HK-2 (cell line): Measurements from ENCODE around the gene FAM227B.
"Not testable (repeated sequence)": the region's sequence is repeated elsewhere in the genome, so short reads cannot be mapped to it uniquely, and the experiment has no call there.

Experiments used
- DNase-seq: peaks from one replicate; pipeline ENCODE4 v3.0.0-alpha.2; 2018; ENCODE audit not compliant: unreplicated experiment

FAM227B gene

DNA sequence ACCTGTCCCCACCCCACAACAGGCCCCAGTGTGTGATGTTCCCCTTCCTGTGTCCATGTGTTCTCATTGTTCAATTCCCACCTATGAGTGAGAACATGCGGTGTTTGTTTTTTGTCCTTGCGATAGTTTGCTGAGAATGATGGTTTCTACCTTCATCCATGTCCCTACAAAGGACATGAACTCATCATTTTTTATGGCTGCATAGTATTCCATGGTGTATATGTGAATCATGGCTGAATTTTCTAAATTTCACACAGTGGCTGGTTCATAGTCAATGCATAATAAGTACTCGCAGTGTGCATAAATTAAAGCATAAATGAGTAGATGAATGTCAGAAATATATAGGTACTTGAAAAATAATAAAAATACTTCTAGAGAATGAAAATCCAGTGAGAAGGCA, 8.4 kb downstream of the FAM227B start:
- not testable (repeated sequence) for DNase-seq

DNA sequence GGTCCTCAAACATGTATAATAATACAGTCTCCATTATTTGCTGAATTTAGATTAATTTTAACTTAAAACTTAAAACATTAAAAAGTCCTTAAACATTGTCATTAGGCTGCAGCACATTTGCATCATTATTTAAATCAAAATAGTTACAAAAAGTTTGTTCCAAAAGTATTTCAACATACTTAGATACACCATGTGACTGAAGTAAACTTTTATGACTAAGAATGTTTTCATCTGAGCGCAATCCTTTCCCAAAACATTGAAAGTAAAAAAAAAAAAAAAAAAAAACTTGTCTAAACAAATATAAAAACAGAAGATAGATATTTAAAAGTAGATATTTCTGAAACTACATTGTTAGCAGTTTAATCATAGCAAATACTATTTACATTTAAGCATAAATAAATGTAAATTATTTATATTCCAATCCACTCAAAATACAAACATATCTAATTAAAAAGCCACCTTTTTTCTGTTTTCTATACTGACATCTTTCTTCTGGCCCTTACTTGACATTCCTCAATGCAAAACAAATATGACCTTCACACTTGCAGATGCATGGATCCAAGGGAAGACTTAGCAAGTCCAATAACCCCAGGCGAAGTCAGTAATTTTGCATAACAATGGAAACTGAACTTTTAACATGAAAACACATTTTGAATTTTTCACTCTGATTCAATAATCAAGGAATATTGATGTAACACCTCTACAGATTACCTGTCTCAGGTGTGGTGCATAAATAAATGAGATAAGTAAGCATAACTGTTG, 10.3 kb downstream of the FAM227B start:
- no peak for DNase-seq

DNA sequence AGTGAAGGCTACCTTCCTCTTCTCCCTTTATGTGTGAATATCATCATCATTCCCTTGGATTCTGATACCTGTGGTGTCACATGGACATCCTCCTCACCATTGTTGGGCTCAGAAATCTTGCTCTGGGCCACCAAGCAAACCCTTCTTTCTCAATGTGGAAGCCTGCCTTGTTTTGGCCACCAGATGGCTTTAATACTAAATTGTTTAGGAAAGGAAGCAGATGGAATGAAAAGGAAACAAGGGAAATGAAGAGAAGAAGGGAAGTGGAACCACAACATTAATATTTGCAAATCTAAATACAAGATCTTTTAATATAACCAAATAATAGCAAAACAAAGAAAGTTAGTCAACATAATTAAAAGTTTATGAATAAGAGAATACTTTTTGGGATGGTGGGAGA, 14.0 kb downstream of the FAM227B start:
- DNase-seq = no peak

DNA sequence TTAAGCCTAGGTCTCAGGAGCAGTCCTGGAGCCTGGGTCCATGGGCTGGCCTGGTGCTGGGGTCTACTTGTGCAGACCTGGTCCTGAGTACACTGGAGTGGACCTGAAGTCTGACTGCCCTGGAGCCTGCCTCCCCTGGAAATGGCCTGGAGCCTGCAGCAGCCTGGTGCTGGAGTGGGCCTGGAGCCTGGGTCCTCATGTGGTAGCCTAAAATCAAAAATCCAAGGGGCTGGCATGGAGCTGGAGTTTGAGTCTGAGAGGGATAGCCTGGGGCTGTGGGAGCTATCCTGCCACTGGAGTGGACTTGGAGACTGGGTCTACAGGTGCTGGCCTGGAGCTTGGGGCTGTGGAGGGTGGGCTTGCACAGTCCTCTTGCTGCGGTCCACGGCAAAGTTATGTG, 15.0 kb downstream of the FAM227B start:
- no peak for DNase-seq

DNA sequence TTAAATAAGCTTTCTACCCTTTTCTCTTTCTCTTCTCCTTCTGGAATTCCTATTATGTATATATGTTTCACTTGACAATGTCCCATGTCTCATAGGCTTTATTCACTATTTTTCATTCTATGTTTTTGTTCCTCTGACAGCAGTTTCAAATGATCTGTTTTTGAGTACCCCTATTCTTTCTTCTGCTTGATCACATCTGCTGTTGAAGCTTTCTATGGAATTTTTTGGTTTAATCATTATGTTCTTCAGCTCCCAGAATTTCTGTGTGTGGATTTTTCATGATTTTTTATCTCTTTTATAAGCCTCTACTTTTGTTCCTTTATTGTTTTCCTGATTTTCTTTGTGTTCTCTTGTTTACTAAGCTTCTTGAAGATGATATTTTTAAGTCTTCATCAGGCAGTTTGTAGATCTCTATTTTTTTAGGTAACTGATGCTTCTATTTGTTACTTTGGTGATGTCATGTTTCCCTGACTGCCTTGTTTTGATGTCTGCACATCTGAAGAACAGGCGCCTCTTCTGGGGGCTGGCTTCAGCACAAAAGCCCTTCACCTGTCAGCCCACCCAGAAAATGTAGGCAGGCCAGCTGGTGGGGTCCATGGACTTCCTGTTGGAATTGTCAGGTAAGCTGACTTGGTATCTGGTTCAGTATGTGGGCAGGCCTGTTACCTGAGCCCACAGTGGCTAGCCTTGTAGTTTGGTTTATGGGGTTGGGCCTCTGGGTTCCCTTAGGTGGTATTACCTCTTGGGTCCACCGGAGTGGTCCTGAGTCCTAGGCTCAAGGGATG, 15.8 kb downstream of the FAM227B start:
- no peak for DNase-seq

DNA sequence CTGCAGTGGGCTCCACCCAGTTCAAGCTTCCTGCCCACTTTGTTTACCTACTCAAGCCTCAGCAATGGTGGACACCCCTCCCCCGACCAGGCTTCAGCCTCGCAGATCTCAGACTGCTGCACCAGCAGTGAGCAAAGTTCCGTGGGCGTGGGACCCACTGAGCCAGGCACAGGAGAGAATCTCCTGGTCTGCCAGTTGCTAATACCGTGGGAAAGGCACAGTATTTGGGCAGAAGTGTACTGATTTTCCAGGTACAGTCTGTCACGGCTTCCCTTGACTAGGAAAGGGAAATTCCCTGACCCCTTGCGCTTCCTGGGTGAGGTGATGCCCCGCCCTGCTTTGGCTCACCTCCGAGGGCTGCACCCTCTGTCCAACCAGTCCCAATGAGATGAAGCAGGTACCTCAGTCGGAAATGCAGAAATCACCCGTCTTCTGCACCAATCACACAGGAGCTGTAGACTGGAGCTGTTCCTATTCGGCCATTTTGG, 27.7 kb downstream of the FAM227B start:
- DNase-seq = not testable (repeated sequence)

DNA sequence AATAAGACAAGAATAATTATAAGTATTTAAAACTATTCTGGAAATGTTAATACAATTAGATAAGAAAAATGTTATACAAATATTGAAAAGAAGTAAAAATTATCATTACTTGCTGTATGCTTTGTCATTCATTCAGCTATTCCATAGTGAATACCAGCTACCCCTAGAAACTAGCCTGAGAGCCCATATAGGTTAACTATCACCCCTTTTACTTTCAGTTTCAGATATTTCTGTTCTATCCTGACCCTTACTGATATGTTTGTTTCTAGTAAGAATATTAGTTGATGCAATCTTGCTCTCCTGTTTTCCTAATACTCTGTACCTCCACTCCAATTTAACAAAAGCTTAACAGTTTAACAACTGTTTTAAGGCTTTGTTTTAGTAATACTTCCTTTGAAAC, 31.6 kb downstream of the FAM227B start:
- DNase-seq = no peak

DNA sequence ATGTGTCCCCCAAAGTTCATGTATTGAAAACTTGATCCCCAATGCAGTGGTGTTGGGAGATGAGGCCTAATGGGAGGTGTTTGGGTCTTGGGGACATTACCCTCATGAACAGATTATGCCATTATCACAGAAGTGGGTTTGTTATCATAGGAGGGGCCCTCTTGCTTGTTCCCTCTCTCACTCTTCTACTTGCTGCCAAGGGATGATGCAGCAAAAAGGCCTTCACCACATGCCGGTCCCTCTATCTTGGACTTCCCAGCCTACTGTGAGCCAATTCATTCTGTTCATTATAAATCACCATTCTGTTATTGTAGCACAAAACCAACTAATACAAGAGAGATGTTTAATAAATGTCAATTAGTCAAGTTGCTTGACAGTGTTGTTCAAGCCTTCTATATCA, 47.2 kb downstream of the FAM227B start:
- no peak for DNase-seq

DNA sequence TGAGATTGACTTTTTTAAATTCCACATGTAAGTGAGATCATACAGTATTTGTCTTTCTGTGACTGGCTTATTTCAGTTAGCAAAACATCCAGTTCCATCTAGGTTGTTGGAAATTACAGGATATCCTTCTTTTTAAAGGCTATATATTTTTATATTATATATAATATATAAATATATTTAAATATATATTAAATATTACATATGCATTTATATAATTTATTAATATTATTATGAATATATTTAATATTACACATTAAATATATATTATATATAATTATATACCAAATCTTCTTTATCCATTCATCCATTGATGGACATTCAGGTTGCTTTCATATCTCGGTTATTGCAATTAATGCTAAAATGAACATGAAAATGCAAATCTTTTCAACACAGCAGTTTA, 49.9 kb downstream of the FAM227B start:
- no peak for DNase-seq

DNA sequence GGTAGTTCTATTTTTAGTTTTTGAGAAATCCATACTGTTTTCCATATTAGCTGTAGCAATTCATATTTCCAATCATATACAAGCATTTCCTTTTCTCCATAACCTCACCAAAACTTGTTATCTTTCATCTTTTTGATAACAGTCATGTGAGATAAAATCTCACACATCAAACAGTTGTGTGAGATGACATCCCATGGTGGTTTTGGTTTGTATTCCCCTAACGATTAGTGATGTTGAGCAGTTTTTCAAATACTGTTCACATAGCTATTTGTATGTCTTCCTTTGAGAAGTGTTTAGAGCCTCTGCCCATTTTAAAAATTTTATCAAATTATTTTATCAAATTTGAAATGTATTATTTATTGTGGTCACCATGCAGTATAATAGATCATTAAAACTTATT, 50.4 kb downstream of the FAM227B start:
- no peak for DNase-seq

DNA sequence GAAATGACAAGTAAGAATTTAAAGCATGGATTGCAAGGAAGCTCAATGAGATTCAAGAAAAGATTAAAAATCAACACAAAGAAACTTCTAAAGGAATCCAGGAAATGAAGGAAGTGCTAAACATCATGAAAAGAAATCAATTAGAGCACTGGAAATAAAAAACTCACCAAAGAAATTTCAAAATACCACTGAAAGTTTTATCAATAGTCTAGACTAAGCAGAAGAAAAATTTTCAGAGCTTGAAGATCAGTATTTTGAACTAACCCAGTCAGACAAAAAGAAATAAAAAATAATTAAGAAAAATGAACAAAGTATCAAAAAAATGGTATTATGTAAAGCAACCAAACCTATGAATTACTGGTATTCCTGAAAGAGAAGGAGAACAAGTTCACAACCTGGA, 60.6 kb downstream of the FAM227B start:
- no peak for DNase-seq

DNA sequence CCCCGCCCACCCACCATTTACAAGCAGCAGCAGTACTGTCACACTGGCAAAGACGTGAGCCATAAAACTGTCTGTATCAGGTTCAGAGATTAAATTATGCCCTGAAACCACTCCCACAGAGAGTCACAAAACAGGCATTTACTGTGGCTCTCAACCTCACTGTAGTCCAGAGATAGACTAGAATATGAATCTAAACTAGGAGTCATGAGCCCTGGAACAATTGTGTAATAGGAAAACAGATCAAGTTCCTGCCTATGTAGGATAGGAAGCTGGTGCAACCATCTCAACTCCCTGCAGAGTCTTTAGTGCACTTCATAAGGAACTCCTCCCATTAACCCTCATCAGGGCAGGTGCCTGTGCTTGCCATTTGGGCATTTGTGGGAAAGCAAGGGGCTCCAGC, 61.7 kb downstream of the FAM227B start:
- no peak for DNase-seq

DNA sequence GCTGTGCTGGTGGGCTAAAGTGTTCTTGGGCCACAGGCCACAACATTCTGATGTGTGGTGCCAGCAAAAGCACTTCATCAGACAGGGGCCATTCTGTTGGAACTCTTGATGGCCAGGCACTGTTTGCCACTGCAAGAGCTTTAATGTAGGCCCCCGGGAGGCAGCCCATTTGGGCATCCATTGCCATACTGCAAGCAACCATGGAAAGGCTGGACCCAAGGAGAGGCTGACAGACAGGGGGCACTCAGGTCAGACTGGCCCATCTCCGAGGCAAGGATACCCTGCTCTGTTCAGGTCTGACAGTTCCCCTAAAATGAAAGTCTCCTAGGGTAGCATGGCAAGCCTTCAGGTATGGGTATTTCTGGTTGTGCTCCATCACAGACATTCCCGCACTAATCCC, 64.2 kb downstream of the FAM227B start:
- DNase-seq = no peak

DNA sequence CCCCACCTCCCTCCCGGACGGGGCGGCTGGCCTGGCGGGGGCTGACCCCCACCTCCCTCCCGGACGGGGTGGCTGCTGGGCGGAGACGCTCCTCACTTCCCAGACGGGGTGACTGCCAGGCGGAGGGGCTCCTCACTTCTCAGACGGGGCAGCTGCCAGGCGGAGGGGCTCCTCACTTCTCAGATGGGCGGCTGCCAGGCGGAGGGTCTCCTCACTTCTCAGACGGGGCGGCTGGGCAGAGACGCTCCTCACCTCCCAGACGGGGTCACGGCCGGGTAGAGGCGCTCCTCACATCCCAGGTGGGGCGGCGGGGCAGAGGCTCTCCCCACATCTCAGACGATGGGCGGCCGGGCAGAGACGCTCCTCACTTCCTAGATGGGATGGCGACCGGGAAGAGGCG, 70.3 kb downstream of the FAM227B start:
- DNase-seq = not testable (repeated sequence)

DNA sequence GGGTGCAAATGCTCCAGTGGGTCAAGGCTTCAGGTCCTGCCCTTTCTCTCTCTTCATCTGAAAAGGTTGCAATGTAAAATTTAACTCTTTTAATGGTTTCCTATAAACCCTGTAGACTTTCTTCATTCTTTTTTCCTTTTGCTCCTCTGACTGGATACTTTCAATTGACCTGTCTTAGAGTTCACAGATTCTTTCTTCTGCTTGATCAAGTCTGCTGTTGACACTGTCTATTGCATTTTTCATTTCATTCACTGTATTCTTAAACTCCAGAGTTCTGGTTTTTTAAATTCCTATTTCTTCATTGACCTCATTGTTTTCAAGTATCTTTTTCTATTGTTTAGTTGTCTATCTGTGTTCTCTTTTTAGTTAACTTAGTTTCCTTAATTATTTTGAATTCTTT, 82.1 kb downstream of the FAM227B start:
- DNase-seq = no peak

DNA sequence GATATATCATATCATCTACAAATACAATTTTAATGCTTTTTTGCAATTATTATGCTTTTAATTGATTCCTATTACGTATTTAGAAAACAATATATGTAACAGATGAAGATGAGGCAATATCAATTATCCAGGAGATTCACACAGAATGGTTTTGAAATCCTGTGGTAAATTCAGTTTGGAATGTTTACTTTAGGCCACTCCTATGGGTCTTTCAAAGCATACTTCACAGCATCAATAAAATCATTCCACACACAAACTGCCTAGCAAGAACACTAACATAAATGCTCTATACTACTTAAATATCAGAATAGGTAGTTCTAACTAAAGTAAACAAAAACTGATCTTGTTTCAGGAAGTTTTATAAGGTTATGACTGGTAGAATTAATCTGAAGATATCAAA, 90.5 kb downstream of the FAM227B start:
- no peak for DNase-seq

DNA sequence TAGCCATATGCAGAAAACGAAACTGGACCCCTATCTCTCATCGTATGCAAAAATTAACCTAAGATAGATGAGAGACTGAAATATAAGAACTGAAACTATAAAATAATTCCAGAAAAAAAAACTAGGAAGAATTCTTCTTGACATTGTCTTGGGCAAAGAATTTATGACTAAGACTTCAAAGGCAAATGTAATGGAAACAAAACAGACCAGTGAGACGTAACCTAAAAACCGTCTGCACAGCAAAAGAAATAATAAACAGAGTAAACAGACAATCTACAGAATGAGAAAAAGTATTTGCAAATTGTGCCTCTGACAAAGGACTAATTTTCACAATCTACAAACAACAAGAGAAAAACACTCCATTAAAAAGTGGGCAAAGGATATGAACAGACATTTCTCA, 92.3 kb downstream of the FAM227B start:
- DNase-seq = no peak

DNA sequence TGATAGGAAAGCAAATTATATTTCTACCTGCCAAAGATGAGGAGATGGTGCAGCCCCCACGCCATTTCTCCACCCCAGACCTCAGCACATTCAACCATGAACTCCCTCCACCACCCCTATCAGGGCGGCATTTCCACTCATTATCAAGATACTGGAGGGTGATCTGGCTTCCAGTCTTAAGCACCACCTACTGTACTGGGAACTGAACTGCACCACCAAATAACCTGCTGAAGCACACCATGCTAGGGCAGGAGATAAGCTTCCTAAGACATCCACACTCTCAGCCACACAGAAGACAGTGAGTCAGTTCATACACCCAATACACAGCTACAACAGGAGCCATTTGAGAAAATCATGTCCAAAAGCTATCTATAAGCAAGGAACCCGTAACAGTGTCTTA, 98.8 kb downstream of the FAM227B start:
- no peak for DNase-seq

DNA sequence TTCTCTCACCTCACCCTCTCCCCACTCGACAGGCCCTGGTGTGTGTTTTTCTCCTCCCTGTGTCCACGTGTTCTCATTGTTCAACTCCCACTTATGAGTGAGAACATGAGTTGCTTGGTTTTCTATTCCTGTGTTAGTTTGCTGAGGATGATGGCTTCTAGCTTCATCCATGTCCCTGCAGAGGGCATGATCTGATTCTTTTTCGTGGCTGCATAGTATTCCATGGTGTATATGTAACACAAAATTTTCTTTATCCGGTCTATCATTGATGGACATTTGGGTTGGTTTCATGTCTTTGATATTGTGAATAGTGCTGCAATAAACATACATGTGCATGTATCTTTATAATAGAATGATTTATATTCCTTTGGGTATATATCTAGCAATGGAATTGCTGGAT, 107.9 kb downstream of the FAM227B start:
- DNase-seq = not testable (repeated sequence)

DNA sequence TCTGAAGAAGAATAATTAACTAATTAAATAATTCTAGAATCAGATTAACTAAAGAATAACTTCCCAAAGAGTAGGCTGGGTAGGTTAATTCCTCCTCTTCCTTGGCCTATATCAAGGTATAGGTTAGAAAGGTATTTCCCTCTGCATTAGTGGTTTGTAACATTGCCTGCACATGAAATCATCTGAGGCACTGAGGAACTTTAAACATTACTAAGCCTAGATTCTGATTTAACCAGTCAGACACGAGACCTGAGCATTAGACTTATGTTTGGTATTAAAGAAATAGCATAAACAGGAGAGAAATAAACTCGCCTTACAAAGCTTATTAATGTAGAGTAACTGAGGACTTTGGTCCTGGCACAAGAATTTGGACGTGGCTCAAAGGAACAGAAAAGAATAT, 113.4 kb downstream of the FAM227B start:
- no peak for DNase-seq

DNA sequence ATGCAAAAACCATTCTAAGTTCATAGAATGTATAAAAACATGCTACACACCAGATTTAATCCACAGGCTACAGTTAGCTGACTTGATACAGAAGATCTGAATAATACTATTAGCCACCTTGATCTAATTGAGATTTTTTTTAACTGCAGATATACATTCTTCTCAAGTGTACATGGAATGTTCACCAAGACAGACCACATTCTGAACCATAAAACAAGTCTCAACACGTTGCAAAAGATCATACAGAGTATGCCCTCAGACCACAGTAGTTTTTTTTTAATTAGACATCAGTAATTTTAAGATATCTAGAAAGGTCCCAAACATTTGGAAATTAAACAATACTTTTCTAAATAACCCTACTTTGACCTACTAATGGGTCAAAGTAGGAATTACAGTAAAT, 114.3 kb downstream of the FAM227B start:
- DNase-seq = no peak

DNA sequence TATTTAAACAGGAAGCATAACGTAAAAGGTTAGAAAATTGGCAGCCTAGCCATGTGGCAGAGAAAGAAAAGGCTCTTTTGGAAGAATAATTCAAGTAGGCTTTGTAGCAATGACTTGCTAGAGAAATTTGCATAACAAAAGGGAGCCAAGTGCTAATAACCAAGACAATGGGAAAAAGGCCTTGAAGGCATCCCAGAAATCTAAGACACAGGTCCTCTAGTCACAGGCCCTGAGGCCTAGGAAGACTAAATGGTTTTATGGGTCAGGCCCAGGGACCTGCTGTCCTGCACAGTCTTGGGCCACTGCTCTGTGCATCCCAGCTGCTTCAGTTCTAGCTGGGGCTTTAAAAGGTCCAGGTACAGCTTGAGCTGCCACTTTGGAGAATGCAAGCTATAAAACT, 119.0 kb downstream of the FAM227B start:
- DNase-seq = no peak

DNA sequence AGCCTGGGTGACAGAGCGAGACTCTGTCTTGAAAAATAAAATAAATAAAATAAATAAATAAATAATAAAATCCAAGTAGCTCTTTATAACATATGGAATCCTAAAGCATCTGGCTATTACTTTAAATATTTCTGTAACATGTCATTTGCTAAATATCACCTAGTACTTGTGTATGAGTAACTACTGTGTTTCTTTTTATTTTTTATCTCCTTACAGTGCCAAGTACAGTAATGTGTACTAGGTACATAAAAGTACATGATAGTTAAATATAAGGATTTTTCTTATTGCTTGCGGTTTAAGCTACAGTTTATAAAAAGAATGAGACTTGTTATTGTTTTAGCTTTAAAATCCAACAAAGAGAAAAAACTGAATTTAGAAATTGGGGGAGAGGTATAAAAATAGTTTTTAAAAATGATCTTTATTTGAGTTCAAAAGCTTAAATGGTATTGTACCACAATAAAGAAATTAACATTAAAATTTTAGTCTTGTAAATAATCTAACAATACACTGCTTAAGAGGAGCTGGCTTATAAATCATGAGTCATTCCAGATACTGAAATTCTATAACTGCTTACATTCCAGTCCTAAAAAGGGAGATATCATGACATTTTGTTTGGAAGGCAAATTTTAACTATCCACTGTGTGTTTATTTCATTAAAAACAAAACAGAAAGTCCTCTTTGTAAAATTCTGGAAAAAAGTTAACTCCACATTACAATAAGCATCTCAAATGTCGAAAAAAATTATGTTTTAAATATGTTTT, 124.4 kb downstream of the FAM227B start:
- no peak for DNase-seq
